ENCODE results near the gene VWF.

Gene VWF

GRCh38 chr12:6097411-6097810, 27.1 kb downstream of the VWF start:
- Histone ChIP-seq H2AFZ (ENCODE audit: low read depth, low read length) (no peak overlapping the region), H4K91ac (ENCODE audit: low read length) (no peak overlapping the region)

GRCh38 chr12:6096527-6096926, 27.9 kb downstream of the VWF start:
- no peak overlapping the region for H3K23ac ChIP-seq (ENCODE audit: low read length in 2 of 2)

More at GRCh38 chr12:6097411-6097810, 27.1 kb downstream of the VWF start:
- Histone ChIP-seq H2AK5ac (ENCODE audit: low read length, severe bottlenecking) (no peak overlapping the region), H2BK5ac (ENCODE audit: low read depth, low read length, poor library complexity, severe bottlenecking) (no peak overlapping the region), H3K14ac (ENCODE audit: low read length in 2 of 2) (no peak overlapping the region), H3K4me3 (ENCODE audit: insufficient read depth in 1 of 2, low read depth in 1 of 2, low read length in 2 of 2) (no peak overlapping the region), H3K27me3 (ENCODE audit: control insufficient read depth in 1 of 2, insufficient read depth in 1 of 2, low read length in 2 of 2) (no peaks in the 10 kb centered on the region), H2BK120ac (ENCODE audit: low read depth, low read length) (no peak overlapping the region), H4K8ac (ENCODE audit: low read length) (no peak overlapping the region), H3K18ac (ENCODE audit: low read depth in 1 of 2, low read length in 2 of 2) (no peak overlapping the region), H3K36me3 (ENCODE audit: control insufficient read depth in 1 of 2, insufficient read depth in 2 of 2, low read depth in 1 of 2, low read length in 2 of 2) (no peaks in the 10 kb centered on the region), H2BK15ac (ENCODE audit: low read depth, poor library complexity, severe bottlenecking) (no peak overlapping the region), H2BK12ac (ENCODE audit: low read length in 2 of 2) (no peak overlapping the region), H3K4me2 (ENCODE audit: low read length, poor library complexity, severe bottlenecking) (no peak overlapping the region), H3K9ac (ENCODE audit: low read length) (no peak overlapping the region), H3K4ac (ENCODE audit: low read depth in 1 of 2, low read length in 2 of 2) (no peak overlapping the region), H3K9me3 (ENCODE audit: control insufficient read depth, low read length) (no peaks in the 10 kb centered on the region), H3K79me1 (replicated peaks; ENCODE audit: low read length, poor library complexity, severe bottlenecking) (no peaks in the 10 kb centered on the region), H3K27ac (ENCODE audit: low read length, poor library complexity, severe bottlenecking) (no peak overlapping the region), H3K23ac (ENCODE audit: low read length in 2 of 2) (no peak overlapping the region), H3K4me1 (ENCODE audit: control insufficient read depth, insufficient read depth, low read depth, low read length) (peaks cover 12% of the 10 kb centered on the region)
- no peak for DNase-seq
- WGBS, result 45% methylated on average over 2 of the region's 3 CpGs

GRCh38 chr12:6095269-6095668, 29.2 kb downstream of the VWF start:
- Histone ChIP-seq H3K9me3 (ENCODE audit: control insufficient read depth, low read length) (no peaks in the 10 kb centered on the region), H3K79me1 (replicated peaks; ENCODE audit: low read length, poor library complexity, severe bottlenecking) (no peaks in the 10 kb centered on the region), H2BK5ac (ENCODE audit: low read depth, low read length, poor library complexity, severe bottlenecking) (no peak overlapping the region), H3K4me1 (ENCODE audit: control insufficient read depth, insufficient read depth, low read depth, low read length) (peaks cover 19% of the 10 kb centered on the region), H3K27ac (ENCODE audit: low read length, poor library complexity, severe bottlenecking) (no peak overlapping the region), H3K4me3 (ENCODE audit: insufficient read depth in 1 of 2, low read depth in 1 of 2, low read length in 2 of 2) (no peak overlapping the region), H3K18ac (ENCODE audit: low read depth in 1 of 2, low read length in 2 of 2) (no peak overlapping the region), H3K4ac (ENCODE audit: low read depth in 1 of 2, low read length in 2 of 2) (no peak overlapping the region), H4K91ac (ENCODE audit: low read length) (no peak overlapping the region), H2BK15ac (ENCODE audit: low read depth, poor library complexity, severe bottlenecking) (no peak overlapping the region), H2BK120ac (ENCODE audit: low read depth, low read length) (no peak overlapping the region), H2AK5ac (ENCODE audit: low read length, severe bottlenecking) (no peak overlapping the region), H3K9ac (ENCODE audit: low read length) (no peak overlapping the region), H3K23ac (ENCODE audit: low read length in 2 of 2) (no peak overlapping the region), H2BK12ac (ENCODE audit: low read length in 2 of 2) (no peak overlapping the region), H3K27me3 (ENCODE audit: control insufficient read depth in 1 of 2, insufficient read depth in 1 of 2, low read length in 2 of 2) (no peaks in the 10 kb centered on the region), H3K36me3 (ENCODE audit: control insufficient read depth in 1 of 2, insufficient read depth in 2 of 2, low read depth in 1 of 2, low read length in 2 of 2) (no peaks in the 10 kb centered on the region), H2AFZ (ENCODE audit: low read depth, low read length) (no peak overlapping the region), H3K4me2 (ENCODE audit: low read length, poor library complexity, severe bottlenecking) (no peak overlapping the region), H3K14ac (ENCODE audit: low read length in 2 of 2) (no peak overlapping the region), H4K8ac (ENCODE audit: low read length) (no peak overlapping the region)
- WGBS, result 96% methylated on average over 3 of the region's 4 CpGs
- DNase-seq, result no peak

More at GRCh38 chr12:6096527-6096926, 27.9 kb downstream of the VWF start:
- H2BK120ac ChIP-seq (ENCODE audit: low read depth, low read length), result no peak overlapping the region
- no peaks in the 10 kb centered on the region for H3K27me3 ChIP-seq (ENCODE audit: control insufficient read depth in 1 of 2, insufficient read depth in 1 of 2, low read length in 2 of 2)
- H3K79me1 ChIP-seq (replicated peaks; ENCODE audit: low read length, poor library complexity, severe bottlenecking), result no peaks in the 10 kb centered on the region
- DNase-seq, result no peak
- no peaks in the 10 kb centered on the region for H3K9me3 ChIP-seq (ENCODE audit: control insufficient read depth, low read length)
- no peak overlapping the region for H3K27ac ChIP-seq (ENCODE audit: low read length, poor library complexity, severe bottlenecking)
- no peak overlapping the region for H4K8ac ChIP-seq (ENCODE audit: low read length)
- H2BK12ac ChIP-seq (ENCODE audit: low read length in 2 of 2), result no peak overlapping the region
- WGBS, result 87% methylated on average over 2 of the region's 3 CpGs
- H3K4me1 ChIP-seq (ENCODE audit: control insufficient read depth, insufficient read depth, low read depth, low read length), result peaks cover 16% of the 10 kb centered on the region
- H2BK15ac ChIP-seq (ENCODE audit: low read depth, poor library complexity, severe bottlenecking), result no peak overlapping the region
- no peak overlapping the region for H3K4me2 ChIP-seq (ENCODE audit: low read length, poor library complexity, severe bottlenecking)
- no peak overlapping the region for H2BK5ac ChIP-seq (ENCODE audit: low read depth, low read length, poor library complexity, severe bottlenecking)
- no peak overlapping the region for H3K9ac ChIP-seq (ENCODE audit: low read length)
- no peak overlapping the region for H3K4me3 ChIP-seq (ENCODE audit: insufficient read depth in 1 of 2, low read depth in 1 of 2, low read length in 2 of 2)
- H2AK5ac ChIP-seq (ENCODE audit: low read length, severe bottlenecking), result no peak overlapping the region
- no peaks in the 10 kb centered on the region for H3K36me3 ChIP-seq (ENCODE audit: control insufficient read depth in 1 of 2, insufficient read depth in 2 of 2, low read depth in 1 of 2, low read length in 2 of 2)
- no peak overlapping the region for H3K14ac ChIP-seq (ENCODE audit: low read length in 2 of 2)
- no peak overlapping the region for H2AFZ ChIP-seq (ENCODE audit: low read depth, low read length)
- H4K91ac ChIP-seq (ENCODE audit: low read length), result no peak overlapping the region
- H3K18ac ChIP-seq (ENCODE audit: low read depth in 1 of 2, low read length in 2 of 2), result no peak overlapping the region
- no peak overlapping the region for H3K4ac ChIP-seq (ENCODE audit: low read depth in 1 of 2, low read length in 2 of 2)

GRCh38 chr12:6093764-6094163, 30.7 kb downstream of the VWF start:
- Histone ChIP-seq H3K23ac (ENCODE audit: low read length in 2 of 2) (no peak overlapping the region), H3K4ac (ENCODE audit: low read depth in 1 of 2, low read length in 2 of 2) (peak overlapping the region; percentile 19 to 90), H3K36me3 (ENCODE audit: control insufficient read depth in 1 of 2, insufficient read depth in 2 of 2, low read depth in 1 of 2, low read length in 2 of 2) (no peaks in the 10 kb centered on the region), H3K14ac (ENCODE audit: low read length in 2 of 2) (peak overlapping the region in 1 of 2 experiments; percentile 91), H3K79me1 (replicated peaks; ENCODE audit: low read length, poor library complexity, severe bottlenecking) (no peaks in the 10 kb centered on the region), H3K27ac (ENCODE audit: low read length, poor library complexity, severe bottlenecking) (peak overlapping the region; percentile 58), H3K27me3 (ENCODE audit: control insufficient read depth in 1 of 2, insufficient read depth in 1 of 2, low read length in 2 of 2) (no peaks in the 10 kb centered on the region), H3K18ac (ENCODE audit: low read depth in 1 of 2, low read length in 2 of 2) (peak overlapping the region; percentile 60 to 94), H2BK15ac (ENCODE audit: low read depth, poor library complexity, severe bottlenecking) (peak overlapping the region; percentile 30), H3K4me1 (ENCODE audit: control insufficient read depth, insufficient read depth, low read depth, low read length) (peaks cover 24% of the 10 kb centered on the region), H3K4me2 (ENCODE audit: low read length, poor library complexity, severe bottlenecking) (no peak overlapping the region), H2BK5ac (ENCODE audit: low read depth, low read length, poor library complexity, severe bottlenecking) (no peak overlapping the region), H2AK5ac (ENCODE audit: low read length, severe bottlenecking) (peak overlapping the region; percentile 67), H2AFZ (ENCODE audit: low read depth, low read length) (no peak overlapping the region), H4K91ac (ENCODE audit: low read length) (peak overlapping the region; percentile 81), H3K9me3 (ENCODE audit: control insufficient read depth, low read length) (no peaks in the 10 kb centered on the region), H2BK120ac (ENCODE audit: low read depth, low read length) (no peak overlapping the region), H2BK12ac (ENCODE audit: low read length in 2 of 2) (peak overlapping the region; percentile 11 to 95), H4K8ac (ENCODE audit: low read length) (peak overlapping the region; percentile 4), H3K4me3 (ENCODE audit: insufficient read depth in 1 of 2, low read depth in 1 of 2, low read length in 2 of 2) (no peak overlapping the region), H3K9ac (ENCODE audit: low read length) (no peak overlapping the region)
- WGBS, result 100% methylated on average over 2 of the region's 2 CpGs
- no peak for DNase-seq

Measured in mesenchymal stem cell (in vitro differentiated cells and primary cell).